ENCODE results near the gene CFAP300. TPM values are rescaled to one million over a fixed set of nuclear protein-coding genes. Genes with fewer than 3 reads are reported as not detected.
A peak's percentile ranks its signal among the peaks of the same experiment; 100 is the strongest.

CFAP300 gene
- total RNA-seq (2014; rRNA removed; shearing (Covaris generic); ENCODE audit: low replicate concordance), result 2.2 and 5.2 TPM in 2 replicates

DNA sequence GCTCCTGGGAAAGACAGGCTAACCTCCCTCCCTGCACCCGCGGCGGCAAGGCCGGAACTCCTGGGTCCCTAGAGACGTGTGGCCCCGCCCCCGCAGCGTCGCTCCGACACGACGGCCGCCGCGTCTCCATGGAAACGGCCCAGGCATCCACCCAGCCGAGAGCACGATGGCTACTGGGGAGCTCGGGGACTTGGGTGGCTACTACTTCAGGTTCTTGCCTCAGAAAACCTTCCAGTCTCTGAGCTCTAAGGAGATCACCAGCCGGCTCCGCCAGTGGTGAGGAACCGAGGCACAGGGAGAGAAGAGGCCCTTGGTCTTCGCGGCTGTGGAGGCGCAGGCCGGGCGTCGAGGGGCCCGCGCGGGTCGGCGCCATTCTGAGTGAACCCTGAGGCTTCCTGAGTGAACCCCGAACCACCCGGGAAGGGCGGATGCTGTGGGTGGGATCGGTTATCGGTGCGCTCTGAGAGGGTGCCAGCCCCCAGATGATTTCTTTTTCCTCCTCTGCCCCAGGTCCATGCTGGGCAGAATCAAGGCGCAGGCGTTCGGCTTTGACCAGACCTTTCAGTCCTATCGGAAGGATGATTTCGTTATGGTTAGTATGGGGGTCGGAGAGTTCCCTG is at the start of gene CFAP300:
Gene CFAP300 (plus strand): TSS at position 133 of the 620 bp plus-strand sequence. CDS start 34 bp downstream, at position 167.
- in situ Hi-C loops (cut with HindIII; ENCODE audit: low pct_unique_long_range_greater_than_20kb, low sequenced_read_pairs), result no loop called here
- DNase-seq (ENCODE audit: low read depth), result peak; percentile 74

DNA sequence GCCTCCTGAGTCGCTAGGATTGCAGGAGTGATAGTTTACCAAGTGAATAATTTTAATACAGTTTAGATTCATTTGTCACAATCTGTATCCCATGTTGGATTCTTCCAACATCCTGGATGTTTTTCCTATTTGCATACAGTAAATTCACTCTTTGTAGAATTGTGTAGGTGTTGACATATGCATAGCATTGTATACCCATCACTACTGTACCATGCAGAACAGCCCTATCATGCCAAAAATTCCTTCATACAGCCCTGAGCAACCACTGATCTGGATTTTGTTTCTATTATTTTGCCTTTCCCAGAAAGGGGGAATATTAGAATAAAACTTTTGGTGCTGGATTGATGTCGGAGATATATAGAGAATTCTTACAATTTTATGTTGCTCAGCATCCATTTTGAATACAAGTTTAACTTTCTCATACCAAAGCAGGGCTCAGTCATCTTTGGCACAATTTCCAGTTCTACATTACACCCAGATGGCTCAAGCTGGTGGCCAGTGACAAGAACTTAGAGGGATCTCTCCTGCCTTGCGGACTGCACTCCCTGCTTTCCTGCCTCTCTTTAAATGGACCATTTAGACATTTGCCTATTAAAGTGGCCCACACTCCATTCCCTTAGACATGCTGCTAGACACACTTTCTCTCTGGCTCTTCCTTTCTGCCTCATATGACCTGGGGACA is 45.4 kb upstream of the CFAP300 start:
- in situ Hi-C loops (cut with HindIII; ENCODE audit: low pct_unique_long_range_greater_than_20kb, low sequenced_read_pairs), result no loop called here
- DNase-seq (ENCODE audit: low read depth), result no peak

DNA sequence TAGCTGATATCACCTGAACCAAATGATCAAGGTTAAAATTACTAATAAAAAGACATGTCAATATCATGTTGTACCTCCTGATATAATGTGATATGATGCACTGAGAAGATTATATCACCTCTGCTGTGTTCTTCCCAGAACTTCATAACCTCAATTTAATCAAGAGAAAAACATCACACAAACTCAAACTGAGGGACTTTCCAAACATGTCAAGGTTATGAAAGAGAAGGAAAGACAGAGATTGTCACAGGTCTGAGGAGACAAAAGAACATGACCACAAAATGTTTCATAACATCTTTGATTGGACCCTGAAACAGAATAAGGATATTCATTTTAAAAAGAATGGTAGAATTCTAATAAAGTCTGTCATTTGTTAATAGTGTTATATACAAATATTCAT is 43.0 kb upstream of the CFAP300 start:
- no peak for DNase-seq (ENCODE audit: low read depth)
- in situ Hi-C loops (cut with HindIII; ENCODE audit: low pct_unique_long_range_greater_than_20kb, low sequenced_read_pairs), result no loop called here

DNA sequence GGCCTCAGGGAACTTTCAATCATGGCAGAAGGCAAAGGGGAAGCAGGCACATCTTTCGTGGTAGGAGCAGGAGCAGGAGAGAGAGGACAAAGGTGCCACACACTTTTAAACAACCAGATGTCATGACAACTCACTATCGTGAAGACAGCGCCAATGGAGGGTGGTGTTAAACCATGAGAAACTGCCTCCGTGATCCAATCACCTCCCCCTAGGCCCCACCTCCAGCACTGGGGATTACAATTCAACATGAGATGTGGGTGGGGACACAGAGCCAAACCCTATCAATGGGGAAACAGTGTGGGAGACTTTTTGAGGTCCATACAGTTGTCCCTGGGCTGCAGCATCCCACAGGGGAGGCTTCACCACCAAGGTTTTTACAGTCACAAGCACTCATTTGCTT is 41.9 kb upstream of the CFAP300 start:
- DNase-seq (ENCODE audit: low read depth), result no peak

DNA sequence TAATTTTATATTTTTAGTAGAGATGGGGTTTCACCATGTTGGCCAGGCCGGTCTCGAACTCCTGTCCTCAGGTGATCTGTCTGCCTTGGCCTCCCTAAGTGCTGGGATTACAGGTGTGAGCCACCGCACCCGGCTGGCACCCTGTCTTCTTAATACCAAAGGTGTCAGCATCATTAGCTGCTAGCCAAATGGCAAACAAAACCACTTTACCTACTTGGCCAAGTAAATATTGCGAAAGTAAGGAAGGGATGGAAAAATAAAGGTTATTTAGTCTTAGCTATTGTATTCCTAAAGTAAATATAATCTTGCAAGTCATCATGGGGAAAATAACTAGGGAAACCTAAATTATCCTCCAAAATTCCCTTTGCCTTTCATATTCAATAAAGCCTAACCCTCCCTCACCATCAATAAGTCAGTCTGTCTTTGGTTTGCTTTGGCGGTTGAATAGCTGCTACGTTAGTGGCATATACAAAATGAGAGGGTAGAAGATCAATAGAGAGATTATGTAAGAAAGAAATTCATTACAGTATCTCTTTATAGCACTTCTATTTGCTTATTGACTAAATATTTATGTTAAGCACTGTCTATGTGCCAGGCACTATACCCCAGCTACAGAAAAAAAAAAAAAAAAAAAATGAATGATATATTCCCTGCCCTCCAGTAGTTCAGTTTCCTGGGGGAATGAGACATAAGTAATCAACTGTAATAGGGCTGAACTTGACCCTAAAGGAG is 40.2 kb upstream of the CFAP300 start:
- no peak for DNase-seq (ENCODE audit: low read depth)
- in situ Hi-C loops (cut with HindIII; ENCODE audit: low pct_unique_long_range_greater_than_20kb, low sequenced_read_pairs), result no loop called here

More for the DNA sequence above, 41.9 kb upstream of the CFAP300 start:
- in situ Hi-C loops (cut with HindIII; ENCODE audit: low pct_unique_long_range_greater_than_20kb, low sequenced_read_pairs), result no loop called here

DNA sequence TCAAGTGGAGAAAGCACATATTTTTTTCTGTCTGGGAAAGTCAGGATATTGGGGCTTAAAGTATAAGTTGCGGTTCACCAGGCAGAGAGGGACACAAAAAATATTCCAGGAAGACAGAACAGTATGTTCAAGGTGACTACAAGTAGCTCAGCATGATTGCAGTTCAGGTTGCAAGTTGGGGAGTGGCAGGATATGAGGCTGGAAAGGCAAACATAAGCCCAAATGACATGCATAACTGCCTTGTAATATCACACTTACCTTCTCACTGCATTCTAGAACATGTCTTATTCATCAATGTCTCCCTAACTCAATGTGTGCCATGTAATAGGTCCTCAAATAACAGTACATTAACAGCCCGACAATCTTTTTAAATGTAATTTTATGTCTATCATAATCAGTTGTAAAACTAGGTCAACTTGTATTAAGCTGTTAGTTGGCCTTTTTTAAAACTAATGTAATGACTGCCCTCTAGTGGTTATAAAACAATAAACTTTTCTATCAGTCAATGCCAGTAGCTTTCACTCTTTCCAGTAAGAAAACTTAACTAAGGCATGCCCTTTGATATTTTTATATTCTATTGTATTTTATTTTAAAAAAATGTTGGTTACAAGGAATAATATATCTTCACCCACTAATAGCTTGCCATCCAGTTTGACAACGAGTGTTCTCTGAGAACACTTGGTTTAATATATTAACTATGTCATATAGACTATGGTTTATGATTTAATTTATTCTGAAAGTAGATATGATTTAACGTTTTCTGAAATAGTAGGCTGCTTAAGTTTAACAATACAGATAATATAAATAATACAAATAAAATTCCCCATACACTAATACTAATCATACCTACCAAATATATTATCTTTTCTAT is 39.4 kb upstream of the CFAP300 start:
- in situ Hi-C loops (cut with HindIII; ENCODE audit: low pct_unique_long_range_greater_than_20kb, low sequenced_read_pairs), result no loop called here
- peak; percentile 72 for DNase-seq (ENCODE audit: low read depth)

DNA sequence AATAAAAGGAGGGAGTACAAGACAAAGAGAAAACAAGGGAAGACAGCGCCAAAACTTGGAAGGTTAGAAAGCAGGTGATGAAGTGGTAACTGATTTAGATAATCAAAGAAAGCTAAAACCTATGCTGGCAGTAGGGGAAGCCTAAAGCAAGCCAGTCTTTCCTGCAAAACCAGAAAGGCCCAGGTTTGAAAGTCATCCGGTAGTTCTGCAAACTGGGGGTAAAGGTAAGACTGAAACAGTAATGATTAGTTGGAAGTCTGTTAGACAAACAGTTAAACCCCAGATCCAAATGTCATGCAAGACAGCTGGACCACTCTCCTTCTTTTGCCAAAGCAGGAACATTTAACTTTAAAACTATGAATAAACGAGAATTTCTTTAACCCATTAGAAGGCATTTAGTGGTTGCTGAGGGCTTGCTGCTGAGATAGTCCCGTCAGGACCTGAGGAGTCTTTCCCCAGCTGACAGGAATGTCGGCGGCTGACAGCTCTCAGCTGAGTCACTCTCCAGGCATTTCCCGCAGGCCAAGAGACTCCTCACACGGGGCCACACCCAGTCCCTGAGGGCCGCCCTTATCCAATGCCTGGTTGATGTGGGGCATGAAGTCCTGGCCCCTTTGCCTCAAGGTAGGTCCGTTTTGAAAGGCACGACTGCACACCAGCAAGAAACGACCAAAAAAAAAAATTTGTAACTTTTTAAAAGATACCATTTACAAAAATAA is 36.3 kb upstream of the CFAP300 start:
- in situ Hi-C loops (cut with HindIII; ENCODE audit: low pct_unique_long_range_greater_than_20kb, low sequenced_read_pairs), result no loop called here

DNA sequence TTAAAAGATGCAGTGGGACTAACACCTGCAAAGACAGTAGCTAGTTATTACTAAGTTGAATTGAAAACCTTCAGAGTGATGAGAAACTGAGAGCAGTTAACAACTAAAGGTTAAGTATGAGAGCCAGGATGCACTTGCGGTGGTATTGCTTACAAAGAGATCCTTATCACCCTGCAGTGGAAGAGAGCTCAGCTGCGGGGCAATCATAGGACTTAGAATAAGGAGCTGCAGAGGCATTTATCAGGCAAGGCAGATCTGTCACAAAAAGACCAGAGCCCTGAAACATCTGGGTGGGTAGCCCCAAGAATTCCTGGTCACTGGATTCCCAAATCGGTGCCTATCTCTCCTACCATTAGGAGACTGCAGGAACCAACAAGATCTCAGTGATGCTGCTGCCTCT is 34.3 kb upstream of the CFAP300 start:
- in situ Hi-C loops (cut with HindIII; ENCODE audit: low pct_unique_long_range_greater_than_20kb, low sequenced_read_pairs), result no loop called here
- DNase-seq (ENCODE audit: low read depth), result no peak

More for the DNA sequence above, 36.3 kb upstream of the CFAP300 start:
- DNase-seq (ENCODE audit: low read depth), result peak; percentile 57

DNA sequence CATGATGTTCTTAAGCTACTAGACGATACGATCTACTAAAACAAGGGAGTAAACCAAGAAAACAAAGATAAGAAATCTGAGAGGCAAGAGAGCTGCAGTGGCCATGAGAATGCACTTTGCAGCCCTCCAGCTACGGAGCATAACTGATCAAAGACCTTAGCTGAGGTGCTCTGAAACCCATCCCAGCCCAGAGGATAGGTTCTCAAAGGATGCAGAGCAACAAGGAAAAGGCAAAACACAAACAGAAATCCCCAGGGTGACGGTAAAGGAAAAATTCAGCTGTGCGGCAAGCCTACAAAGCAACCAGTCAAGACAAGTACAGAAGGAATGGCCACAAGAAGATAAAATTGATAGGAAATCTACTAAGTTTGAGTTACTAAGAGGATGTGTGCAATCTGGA is 32.5 kb upstream of the CFAP300 start:
- DNase-seq (ENCODE audit: low read depth), result no peak
- in situ Hi-C loops (cut with HindIII; ENCODE audit: low pct_unique_long_range_greater_than_20kb, low sequenced_read_pairs), result no loop called here

DNA sequence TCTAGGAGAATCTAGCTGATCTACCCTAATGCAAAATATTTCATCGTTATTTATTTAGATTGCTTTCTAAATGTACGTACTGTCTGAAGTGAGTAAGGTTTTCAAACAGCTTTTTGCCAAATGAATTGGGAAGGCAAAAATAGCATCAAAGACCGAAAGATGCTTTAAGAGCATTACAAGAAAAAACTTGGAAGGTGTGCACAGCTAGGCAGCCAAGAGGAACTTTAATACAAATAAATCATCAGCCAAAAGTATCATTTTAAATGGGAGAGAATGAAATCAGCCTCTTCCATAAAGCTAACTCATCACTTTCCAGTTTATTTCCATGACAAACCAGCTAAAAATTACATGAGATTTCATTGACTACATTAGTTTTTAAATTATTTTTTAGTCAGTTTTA is 30.2 kb upstream of the CFAP300 start:
- in situ Hi-C loops (cut with HindIII; ENCODE audit: low pct_unique_long_range_greater_than_20kb, low sequenced_read_pairs), result no loop called here
- no peak for DNase-seq (ENCODE audit: low read depth)

DNA sequence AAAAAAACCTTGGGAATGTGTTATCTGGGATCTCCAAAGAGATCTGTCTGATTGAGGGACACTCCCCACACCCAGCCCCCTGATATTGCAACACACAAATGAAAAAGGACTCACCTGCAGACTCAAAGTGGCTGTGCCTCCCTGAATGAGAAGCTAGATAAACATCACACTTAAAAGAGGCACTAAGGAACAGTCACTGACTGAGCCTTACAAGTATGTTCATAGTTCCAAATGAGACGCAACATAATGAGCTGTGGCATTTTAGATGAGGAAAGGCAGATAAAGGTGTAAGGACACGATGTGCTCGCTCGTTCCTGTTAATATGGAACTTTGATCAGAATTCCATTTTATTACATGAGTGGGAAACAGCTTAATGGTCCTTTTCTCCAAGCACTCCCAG is 21.0 kb upstream of the CFAP300 start:
- DNase-seq (ENCODE audit: low read depth), result no peak
- in situ Hi-C loops (cut with HindIII; ENCODE audit: low pct_unique_long_range_greater_than_20kb, low sequenced_read_pairs), result no loop called here

DNA sequence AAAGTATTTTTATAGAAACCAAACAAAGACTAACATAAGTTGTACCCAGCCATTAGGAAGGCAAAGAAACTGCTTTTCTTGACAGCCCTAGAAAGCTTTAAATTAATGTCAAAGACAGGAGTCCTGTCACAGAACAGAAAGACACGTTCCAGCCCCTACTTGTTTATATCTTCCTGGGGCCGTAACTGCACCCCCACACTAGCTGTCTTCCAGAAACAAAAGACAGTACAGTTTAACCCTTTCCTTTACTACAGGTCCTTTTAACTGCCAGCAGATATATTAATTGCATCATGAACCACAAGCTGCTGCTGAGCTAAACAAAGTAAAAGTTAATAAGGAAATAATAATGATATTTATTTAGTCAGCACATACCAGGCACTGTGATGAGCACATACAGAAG is 20.3 kb upstream of the CFAP300 start:
- in situ Hi-C loops (cut with HindIII; ENCODE audit: low pct_unique_long_range_greater_than_20kb, low sequenced_read_pairs), result no loop called here

DNA sequence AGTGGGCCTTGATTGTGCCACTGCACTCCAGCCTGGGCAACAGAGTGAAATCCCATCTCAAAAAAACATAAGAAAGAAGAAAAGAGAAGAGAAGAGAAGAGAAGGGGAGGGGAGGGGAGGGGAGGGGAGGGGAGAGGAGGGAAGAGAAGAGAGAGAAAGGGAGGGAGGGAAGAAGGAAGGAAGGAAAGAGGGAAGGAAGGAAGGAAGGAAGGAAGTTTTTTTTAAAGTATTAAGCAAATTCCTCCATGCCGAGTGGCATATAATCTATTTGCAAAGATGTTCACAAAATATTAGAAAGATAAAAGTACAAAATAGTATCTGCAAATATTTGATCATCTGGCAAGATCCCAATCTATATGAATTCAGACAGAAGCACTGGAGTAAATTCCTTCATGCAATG is 10.5 kb upstream of the CFAP300 start:
- DNase-seq (ENCODE audit: low read depth), result no peak
- in situ Hi-C loops (cut with HindIII; ENCODE audit: low pct_unique_long_range_greater_than_20kb, low sequenced_read_pairs), result no loop called here

More for the DNA sequence above, 20.3 kb upstream of the CFAP300 start:
- DNase-seq (ENCODE audit: low read depth), result no peak

DNA sequence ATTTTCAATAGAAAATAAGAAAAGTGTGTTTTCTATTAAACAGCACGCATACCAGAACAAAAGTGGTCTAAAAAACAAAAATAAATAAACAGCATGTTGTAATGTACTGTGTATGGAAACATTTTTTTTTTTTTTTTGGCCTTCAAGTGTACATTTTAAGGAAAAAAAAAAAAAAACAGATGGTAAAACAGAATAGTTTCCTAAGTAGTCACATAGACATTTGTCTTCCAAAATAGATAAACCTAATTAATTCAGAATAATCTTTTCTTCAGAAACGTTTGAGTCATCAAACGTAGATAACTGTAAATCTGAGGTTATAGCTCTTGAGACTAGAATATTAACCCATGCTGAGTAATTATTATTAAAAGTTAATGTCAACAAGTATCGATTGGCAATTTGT is 396 bp upstream of the CFAP300 start:
- in situ Hi-C loops (cut with HindIII; ENCODE audit: low pct_unique_long_range_greater_than_20kb, low sequenced_read_pairs), result no loop called here
- DNase-seq (ENCODE audit: low read depth), result no peak

DNA sequence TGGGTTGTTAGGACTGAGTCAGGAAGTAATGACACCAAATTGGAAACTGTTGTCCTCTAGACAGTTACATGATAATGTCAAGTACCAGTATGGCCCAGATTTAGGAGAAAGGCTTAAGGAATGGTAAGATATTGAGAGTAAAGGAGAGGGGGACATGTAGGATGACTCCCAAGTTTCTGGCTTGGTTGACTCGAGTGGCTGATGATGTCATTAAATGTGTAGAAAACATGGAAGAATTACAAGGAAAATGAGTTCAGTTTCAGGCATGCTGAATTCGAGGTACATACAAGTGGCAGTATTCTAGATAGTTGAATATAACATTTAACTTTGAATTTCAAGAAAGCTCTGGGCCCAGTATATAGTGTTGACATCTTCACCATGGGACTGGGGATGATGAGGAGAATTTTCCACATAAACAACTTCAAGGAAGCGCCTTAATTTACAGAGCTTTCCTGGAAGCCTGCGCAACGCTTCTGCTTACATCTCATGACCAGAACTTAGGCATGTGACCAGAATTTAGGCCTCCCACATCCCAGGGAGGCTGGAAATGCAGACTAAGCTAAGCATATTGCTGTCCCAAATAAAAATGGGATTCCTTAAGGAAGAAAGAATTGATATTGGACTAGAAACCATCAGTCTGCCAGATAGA is 3.8 kb downstream of the CFAP300 start:
- no peak for DNase-seq (ENCODE audit: low read depth)
- in situ Hi-C loops (cut with HindIII; ENCODE audit: low pct_unique_long_range_greater_than_20kb, low sequenced_read_pairs), result no loop called here

DNA sequence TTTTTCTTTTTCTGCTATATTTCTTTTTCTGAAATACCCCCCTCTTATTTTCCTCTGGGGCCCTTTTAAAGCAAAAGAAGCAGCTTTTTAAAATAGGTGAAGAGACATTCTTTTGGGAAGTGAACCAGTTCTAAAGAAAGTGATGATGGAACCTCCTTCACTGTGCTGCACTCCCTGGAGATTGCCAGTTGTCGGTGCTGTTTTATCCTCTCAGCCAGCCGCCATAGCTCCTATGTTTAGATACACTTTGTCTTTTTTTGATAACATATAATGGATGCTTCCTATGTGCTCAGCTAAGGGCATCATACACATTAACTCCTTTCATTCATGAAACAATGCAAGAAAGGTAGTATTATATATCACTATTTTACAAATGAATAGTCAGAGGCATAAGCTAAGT is 14.0 kb downstream of the CFAP300 start:
- in situ Hi-C loops (cut with HindIII; ENCODE audit: low pct_unique_long_range_greater_than_20kb, low sequenced_read_pairs), result no loop called here

DNA sequence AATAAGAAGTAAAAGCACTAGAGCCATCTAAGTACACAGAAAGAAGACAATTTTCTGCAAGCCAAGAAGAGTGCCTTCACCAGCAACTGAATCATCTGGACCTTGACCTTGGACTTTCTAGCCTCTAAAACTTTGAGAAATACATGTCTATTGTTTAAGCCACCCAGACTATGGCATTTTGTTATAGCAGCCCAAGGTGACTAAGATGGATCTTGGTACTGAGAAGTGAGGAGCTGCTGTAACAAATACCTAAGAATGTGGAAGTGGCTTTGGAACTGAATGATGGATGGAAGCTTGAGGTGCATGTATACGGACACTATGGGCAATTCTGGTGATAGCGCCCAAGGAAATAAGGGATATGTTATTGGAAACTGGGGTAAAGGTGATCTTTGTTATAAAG is 14.9 kb downstream of the CFAP300 start:
- no peak for DNase-seq (ENCODE audit: low read depth)
- in situ Hi-C loops (cut with HindIII; ENCODE audit: low pct_unique_long_range_greater_than_20kb, low sequenced_read_pairs), result no loop called here

More for the DNA sequence above, 14.0 kb downstream of the CFAP300 start:
- DNase-seq (ENCODE audit: low read depth), result no peak

All from Caki2 (cell line).